Epidermal melanocyte (primary cell): Measurements from ENCODE around the gene SLC24A5.

Experiments used
- DNase-seq: peaks from one replicate; pipeline ENCODE4 v3.0.0; 2011; ENCODE audit warnings: low spot score; ENCODE audit not compliant: insufficient read length

The SLC24A5 gene

DNA sequence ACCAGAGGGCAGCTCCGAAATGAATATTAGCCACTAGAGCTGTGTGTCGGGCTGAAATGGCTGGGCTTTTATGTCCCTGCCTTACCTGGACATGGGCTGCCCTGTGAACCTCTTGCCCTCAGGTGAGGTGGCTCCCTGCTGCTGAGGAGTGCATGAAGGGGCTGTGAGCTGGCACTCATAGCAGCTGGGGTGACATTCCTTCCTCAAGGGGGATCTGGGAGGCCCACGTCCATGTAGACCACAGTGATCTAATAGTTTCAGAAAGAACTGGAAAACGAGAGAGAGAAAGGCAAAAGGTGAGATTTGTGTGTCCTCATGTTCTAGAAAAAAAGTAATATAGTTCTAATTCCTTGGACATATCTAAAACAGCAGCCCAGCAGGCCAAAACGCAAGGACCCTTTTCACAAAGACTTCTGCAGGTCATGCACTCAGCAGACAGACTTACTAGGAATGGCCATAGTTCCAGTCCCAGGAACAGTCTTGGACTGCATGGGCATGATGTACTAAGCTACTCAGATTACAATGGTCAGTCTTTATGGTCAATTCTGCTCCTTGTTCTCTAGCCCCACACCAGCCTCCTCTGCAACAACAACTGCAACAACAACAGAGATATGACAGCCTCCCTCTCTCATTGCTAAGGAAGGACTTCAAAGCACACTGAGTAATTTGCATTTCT is 10.8 kb upstream of the SLC24A5 start:
- no peak for DNase-seq

- no peak for DNase-seq
Measured at GRCh38 chr15:48112242-48112641, 8.5 kb upstream of the SLC24A5 start.

- DNase-seq: no peak
Measured at GRCh38 chr15:48119277-48119676, 1.5 kb upstream of the SLC24A5 start.

DNA sequence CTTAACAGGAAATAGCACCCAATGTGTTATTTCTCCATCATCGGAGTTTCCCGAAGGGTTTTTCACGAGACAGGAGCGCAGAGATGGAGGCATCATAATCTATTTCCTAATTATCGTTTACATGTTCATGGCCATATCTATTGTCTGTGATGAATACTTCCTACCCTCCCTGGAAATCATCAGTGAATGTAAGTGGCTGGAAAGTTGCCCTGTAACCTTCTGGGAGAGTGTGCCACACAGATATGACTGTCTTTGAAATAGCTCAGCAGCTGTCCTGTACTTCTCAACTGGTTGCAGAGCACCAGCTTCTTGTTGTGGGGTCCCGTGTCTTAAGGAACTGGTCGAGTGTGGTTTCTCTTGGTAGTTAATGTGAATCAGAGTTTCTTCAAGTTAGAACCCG is 1.1 kb downstream of the SLC24A5 start:
- no peak for DNase-seq

GRCh38 chr15:48126667-48127355 is 6.0 kb downstream of the SLC24A5 start:
- DNase-seq: no peak

GRCh38 chr15:48131324-48131723 is 10.5 kb downstream of the SLC24A5 start:
- DNase-seq: no peak

GRCh38 chr15:48132874-48133273 is 12.1 kb downstream of the SLC24A5 start:
- DNase-seq: no peak

- no peak for DNase-seq
Measured at GRCh38 chr15:48143856-48144255, 23.1 kb downstream of the SLC24A5 start.

DNA sequence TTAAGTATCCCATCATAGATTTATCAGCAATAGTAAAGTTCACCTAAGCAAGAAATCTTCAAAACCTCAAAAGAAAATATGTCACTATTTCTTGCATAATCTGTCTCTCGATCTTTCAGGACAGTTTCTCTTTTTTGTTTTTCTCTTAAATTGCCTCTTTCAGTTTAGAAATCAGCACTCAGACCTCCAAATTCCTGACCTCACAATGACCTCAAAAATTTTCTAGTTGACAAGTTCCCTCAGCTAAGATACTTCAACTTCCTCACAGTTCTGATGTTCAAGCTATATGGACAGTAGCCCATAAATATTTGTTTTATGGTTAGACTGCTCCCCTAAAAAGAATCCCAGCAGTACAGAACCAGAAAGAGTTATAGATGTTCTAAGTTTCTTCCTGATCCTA is 24.1 kb downstream of the SLC24A5 start:
- DNase-seq: no peak

DNA sequence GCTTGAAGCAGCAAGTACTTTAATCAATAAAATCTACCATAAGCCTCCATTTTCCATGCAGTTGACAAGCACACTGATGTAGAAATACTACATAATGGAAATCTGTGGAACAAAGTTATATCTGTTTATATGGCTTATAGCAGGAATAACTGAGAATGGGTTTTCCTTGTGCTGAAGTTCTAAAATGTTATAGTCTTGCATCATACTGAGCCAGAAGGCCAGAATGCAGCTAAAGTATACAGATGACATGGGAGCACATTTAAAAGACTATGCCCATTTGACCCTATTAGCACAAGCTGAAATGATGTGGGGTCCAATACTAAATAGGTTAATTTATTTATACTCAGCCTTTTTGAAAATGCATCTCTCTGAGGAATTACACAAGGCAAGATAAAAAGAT is 25.1 kb downstream of the SLC24A5 start:
- no peak for DNase-seq

DNA sequence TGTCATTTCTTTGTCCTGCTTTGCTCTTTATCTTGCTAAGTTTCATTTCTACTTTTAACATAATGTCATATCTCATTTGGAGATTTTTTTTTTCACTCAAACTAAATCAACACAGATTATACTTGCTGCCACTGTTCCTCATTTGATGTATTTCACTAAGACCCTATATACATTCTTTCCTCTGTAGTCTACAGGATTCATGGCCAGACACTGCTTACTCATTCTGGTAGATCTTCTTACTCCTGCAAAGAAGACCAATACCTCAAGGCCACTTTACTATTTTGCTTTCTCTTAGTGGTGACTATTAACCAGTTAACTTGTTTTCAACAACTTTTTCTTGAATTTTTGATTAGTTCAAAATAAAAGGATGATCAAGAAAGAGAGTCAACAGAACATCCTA is 26.6 kb downstream of the SLC24A5 start:
- DNase-seq: no peak

DNA sequence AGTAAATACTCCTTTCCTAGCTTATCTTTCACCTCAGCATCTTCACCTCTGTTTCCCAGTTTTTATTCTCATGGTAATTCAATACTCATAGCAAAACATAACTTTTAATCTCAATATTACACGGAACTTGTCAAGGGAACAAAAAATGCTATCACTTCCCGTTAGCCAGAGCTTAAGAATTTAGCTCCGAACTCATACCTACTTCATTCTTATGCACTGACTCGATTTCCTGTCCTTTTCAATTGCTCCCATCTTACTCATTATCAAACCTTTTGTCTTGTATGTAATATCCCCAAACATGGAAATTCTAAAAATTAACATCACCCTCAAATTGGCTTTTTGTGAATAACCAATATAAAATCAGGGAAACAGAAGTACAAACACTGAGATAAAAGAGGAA is 29.1 kb downstream of the SLC24A5 start:
- DNase-seq: no peak

DNA sequence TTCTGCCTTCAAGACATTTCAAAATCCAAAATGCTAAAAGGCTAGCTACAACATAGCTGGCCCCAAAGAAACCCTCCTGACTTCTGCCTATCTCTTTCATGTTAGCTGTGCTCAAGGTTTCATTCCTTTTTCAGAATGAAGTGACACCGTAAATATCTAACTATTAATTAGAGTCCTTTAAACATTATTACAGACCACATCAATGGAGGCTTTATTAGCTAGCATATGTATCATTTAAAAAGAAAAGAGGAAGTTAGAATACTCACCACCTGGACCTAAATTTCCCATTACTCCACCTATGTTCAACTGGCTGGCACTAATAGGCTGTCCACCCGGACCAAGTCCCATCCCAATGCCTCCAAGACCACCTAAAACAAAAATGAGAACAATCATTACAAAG is 32.7 kb downstream of the SLC24A5 start:
- no peak for DNase-seq

- DNase-seq: no peak
Measured at GRCh38 chr15:48168616-48169015, 47.8 kb downstream of the SLC24A5 start.

DNA sequence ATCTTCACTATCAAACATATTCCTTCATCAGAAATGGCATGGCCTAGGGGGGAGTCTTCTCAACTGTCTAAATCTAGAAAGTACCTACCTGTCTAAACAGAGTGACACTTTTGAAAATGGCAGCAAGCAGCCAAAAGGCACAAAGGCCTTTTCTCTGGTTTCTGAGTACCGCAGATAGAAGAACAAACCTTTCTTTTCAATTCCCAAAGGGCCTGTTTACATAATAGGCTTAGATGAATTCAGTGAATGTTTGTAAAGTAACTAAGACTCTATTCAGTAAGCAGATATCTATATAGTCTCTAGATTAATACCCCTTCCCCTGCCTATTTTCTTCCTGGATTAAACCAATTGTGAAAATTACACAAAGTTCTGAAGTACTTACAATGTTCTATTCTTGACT is 50.2 kb downstream of the SLC24A5 start:
- DNase-seq: no peak

DNA sequence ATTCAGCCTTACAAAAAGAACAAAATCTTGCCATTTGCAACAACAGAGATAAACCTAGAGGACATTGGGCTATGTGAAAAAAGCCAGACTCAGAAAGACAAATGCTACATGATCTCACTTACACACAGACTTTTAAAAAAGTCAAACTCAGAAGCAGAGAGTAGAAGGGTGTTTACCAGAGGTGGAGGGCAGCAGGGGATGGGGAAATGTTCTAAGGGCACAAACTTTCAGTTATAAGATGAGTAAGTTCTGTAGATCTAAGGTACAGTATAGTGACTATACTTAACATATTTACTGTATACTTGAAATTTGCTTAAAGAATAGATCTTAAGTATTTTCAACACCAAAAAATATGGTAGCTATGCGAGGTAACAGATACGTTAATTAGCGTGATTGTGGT is 54.3 kb downstream of the SLC24A5 start:
- no peak for DNase-seq

DNA sequence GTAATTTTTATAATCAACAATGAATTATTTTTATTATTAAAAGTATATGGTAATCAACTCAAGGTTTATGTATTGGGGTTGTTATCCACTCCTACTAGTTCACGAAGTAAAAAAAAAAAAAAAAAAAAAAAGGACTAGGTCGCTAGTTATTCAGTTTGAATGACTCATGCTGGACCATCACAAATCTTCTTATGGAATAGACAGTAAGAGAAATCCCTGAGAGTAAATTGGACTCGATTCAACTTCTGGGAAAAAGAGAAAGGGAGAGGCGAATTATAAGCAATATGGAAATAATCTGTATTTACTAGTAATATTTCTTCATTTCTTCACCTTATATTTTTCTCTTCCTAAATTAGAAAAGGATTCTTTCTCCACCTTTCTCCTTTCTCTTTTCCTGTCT is 55.3 kb downstream of the SLC24A5 start:
- DNase-seq: no peak

- DNase-seq: no peak
Measured at GRCh38 chr15:48176957-48177356, 56.2 kb downstream of the SLC24A5 start.

GRCh38 chr15:48177383-48177765 is 56.6 kb downstream of the SLC24A5 start:
- DNase-seq: peak; percentile 34

GRCh38 chr15:48177766-48178647 is 57.2 kb downstream of the SLC24A5 start, which contains the start of gene MYEF2:
Gene MYEF2 (minus strand): TSS chr15:48178295. CDS start chr15:48178237, 58 bp downstream.
- peak; percentile 45 for DNase-seq

DNA sequence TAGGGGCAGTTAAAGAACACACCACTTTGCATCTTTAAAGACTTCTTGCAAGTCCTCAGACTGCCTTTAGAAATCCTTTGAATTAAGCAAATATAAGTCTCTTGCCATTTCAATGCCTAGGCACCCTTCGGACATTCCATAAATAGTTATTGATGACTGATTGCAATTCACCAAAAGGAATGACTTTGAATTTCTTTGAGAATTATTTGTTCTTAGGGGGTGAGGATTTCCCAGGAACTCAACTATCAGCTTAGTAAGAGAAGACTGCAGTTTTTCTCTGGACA is 57.8 kb downstream of the SLC24A5 start:
- no peak for DNase-seq

GRCh38 chr15:48182749-48183148 is 62.0 kb downstream of the SLC24A5 start:
- no peak for DNase-seq
